NCI-H524 (cell line): Measurements from ENCODE around the gene SLC8B1.
A peak's percentile ranks its signal among the peaks of the same experiment; 100 is the strongest.

Experiments
- DNase-seq, 2 experiments: peaks; one replicate each; lab custom pipeline; 2025; lab: John Stamatoyannopoulos, UW

The SLC8B1 gene

GRCh38 chr12:113268136-113268535 lies 66.8 kb downstream of the SLC8B1 start:
- no peak for DNase-seq

GRCh38 chr12:113267621-113268020 lies 67.3 kb downstream of the SLC8B1 start:
- DNase-seq = no peak

- DNase-seq = no peak
These were observed 68.6 kb downstream of the SLC8B1 start for GRCh38 chr12:113266106-113266895.

GRCh38 chr12:113263431-113263963 lies 71.4 kb downstream of the SLC8B1 start:
- peak; percentile 38 to 71 for DNase-seq

GRCh38 chr12:113262710-113263109 lies 72.2 kb downstream of the SLC8B1 start:
- peak in 1 of 2 experiments; percentile 25 for DNase-seq

- peak in 1 of 2 experiments; percentile 58 for DNase-seq
These were observed 73.0 kb downstream of the SLC8B1 start for GRCh38 chr12:113261847-113262470.

- no peak for DNase-seq
These were observed 74.1 kb downstream of the SLC8B1 start for GRCh38 chr12:113260636-113261300.

- DNase-seq = no peak
These were observed 74.8 kb downstream of the SLC8B1 start for GRCh38 chr12:113260127-113260526.

GRCh38 chr12:113257564-113257963 lies 77.3 kb downstream of the SLC8B1 start:
- DNase-seq = no peak

- no peak for DNase-seq
These were observed 80.6 kb downstream of the SLC8B1 start for GRCh38 chr12:113254298-113254697.

GRCh38 chr12:113253532-113254285 lies 81.2 kb downstream of the SLC8B1 start:
- no peak for DNase-seq

- DNase-seq = peak in 1 of 2 experiments; percentile 5
These were observed 82.4 kb downstream of the SLC8B1 start for GRCh38 chr12:113252494-113252893.

GRCh38 chr12:113251404-113252070 lies 83.4 kb downstream of the SLC8B1 start:
- no peak for DNase-seq

- no peak for DNase-seq
These were observed 84.9 kb downstream of the SLC8B1 start for GRCh38 chr12:113250045-113250444.

- no peak for DNase-seq
These were observed 85.4 kb downstream of the SLC8B1 start for GRCh38 chr12:113249546-113249945.

GRCh38 chr12:113248842-113249435 lies 86.0 kb downstream of the SLC8B1 start:
- no peak for DNase-seq
